ENCODE results near the gene SDHB. TPM values are rescaled to one million over a fixed set of nuclear protein-coding genes. Genes with fewer than 3 reads are reported as not detected.

Gene SDHB
- total and polyA plus RNA-seq, 12 donors = 52.3 to 243 (median 152) TPM

DNA sequence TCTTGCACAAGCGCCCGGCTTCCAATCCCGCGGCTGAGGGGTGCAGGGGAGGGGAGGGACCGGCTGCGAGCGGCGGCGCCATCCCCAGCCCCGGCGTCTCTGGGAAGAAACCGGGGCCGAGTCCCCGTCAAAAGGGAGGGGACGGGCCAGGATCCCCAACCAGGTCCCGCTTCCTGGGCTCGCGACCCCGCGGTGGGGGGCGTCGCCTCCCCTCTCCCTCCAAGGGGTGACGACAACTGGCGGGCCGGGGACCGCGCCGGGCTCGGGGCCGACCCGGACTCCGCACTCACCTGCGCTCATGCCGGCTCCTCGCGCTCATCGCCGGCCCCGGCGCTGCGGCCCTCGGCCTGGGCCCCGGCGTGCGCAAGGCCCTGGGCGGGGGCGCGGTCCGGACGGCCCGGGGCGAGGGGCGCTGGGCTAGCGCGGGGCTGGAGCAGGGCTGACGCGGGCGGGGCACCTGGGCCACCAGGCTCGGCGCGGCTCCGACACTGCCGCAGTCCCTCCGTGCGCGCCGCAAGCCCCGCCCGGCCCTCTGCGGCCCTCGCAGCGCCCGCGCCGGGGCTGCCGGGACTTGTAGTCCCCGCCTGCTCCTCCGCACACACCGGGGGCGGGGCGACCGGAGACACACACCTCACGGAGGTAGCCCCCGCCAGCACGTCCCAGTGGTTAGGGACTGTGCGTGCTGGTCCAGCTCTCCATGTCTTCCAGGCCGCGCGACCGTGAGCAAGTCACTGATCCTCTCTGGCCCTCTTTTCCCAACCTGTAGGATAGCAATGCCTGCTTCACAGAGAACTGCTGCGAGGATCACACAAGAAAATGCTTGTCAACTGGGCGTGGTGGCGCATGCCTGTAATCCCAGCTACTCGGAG, 42.2 kb downstream of the SDHB start, which contains the start of gene ATP13A2:
TSS of gene ATP13A2 (minus strand) at position 490 of the 869 bp plus-strand sequence. CDS start at position 300, 190 bp downstream.
- WGBS, 4 donors = 1 to 2% (median 1%) methylated on average over 24 to 94 of the region's 94 CpGs
- Histone ChIP-seq H3K27ac (peak within 1 kb of the TSS in 1 of 5 donors; percentile 62), H3K4me1 (replicated peaks in 1 of 2) (peaks cover 11 to 33% of the 10 kb centered on the region in 2 donors), H3K9me3 (replicated peaks in 1 of 3) (no peaks in the 10 kb centered on the region), H3K36me3 (replicated peaks in 1 of 2) (no peaks in the 10 kb centered on the region), H3K4me3 (peak within 1 kb of the TSS; percentile 32 to 97 (median 61)), H3K27me3 (no peaks in the 10 kb centered on the region)
- peak; percentile 68 to 85 (median 77) for DNase-seq
- peak; percentile 33 to 45 for TF ChIP-seq POLR2A (IDR thresholded peaks at IDR 0.05)
- TF ChIP-seq, protein P1, sequence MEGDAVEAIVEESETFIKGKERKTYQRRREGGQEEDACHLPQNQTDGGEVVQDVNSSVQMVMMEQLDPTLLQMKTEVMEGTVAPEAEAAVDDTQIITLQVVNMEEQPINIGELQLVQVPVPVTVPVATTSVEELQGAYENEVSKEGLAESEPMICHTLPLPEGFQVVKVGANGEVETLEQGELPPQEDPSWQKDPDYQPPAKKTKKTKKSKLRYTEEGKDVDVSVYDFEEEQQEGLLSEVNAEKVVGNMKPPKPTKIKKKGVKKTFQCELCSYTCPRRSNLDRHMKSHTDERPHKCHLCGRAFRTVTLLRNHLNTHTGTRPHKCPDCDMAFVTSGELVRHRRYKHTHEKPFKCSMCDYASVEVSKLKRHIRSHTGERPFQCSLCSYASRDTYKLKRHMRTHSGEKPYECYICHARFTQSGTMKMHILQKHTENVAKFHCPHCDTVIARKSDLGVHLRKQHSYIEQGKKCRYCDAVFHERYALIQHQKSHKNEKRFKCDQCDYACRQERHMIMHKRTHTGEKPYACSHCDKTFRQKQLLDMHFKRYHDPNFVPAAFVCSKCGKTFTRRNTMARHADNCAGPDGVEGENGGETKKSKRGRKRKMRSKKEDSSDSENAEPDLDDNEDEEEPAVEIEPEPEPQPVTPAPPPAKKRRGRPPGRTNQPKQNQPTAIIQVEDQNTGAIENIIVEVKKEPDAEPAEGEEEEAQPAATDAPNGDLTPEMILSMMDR (IDR thresholded peaks at IDR 0.05) = no peak
- intact Hi-C loops (cut with DNase I) = no loop called here

DNA sequence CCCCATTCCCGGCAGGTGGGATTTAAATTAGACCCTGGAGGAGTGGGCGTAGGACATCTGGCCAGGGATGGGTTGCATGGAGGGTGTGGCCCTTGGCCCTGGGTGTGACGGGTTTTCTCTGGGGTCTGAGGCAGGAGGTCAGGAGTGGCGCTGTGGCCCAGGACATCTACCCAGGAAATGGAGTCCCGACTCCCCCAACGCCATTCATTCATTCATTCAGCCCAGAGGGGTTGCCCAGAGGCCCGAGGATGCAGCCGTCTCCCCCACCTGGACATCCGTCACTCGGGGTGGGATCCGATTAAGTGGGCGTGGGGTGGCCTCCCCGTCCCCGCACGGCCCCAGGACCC, 42.8 kb downstream of the SDHB start:
- H3K4me1 ChIP-seq (replicated peaks in 1 of 2) = peaks cover 11 to 29% of the 10 kb centered on the region in 2 donors
- H3K4me3 ChIP-seq = peak overlapping the region; percentile 32 to 97 (median 61)
- no peak for TF ChIP-seq POLR2A (IDR thresholded peaks at IDR 0.05)
- TF ChIP-seq, protein P1 (IDR thresholded peaks at IDR 0.05) = no peak
- no peak for DNase-seq
- peak overlapping the region in 1 of 5 donors; percentile 62 for H3K27ac ChIP-seq
- no peaks in the 10 kb centered on the region for H3K27me3 ChIP-seq
- 0 to 3% (median 2%) methylated on average over 13 to 15 of the region's 15 CpGs; no CpG with 5 or more reads in 1 of the 4 donors for WGBS, 4 donors
- H3K9me3 ChIP-seq (replicated peaks in 1 of 3) = no peaks in the 10 kb centered on the region
- intact Hi-C loops (cut with DNase I) = no loop called here
- no peaks in the 10 kb centered on the region for H3K36me3 ChIP-seq (replicated peaks in 1 of 2)

DNA sequence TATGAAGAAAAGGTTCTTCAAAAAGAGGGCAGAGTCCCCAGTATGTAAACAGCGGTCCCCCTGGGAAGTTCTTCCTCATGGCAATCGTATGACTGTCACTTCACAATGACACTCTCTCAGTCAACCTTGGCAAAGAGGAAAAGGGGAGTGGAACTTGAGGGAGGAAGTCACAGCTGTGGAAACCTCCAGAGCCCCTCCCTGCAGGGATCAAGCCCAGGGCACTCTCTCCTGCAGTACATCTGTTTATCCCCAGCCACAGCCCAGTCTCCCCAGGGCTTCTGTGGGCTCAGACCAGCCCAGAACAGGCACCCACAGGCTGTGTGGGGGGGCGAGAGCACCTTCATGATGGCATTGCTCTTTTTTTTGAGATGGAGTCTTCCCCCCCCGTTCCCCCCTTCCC, 44.1 kb downstream of the SDHB start:
- WGBS, 4 donors = 50 to 83% (median 58%) methylated on average over 3 to 4 of the region's 4 CpGs
- H3K4me1 ChIP-seq (replicated peaks in 1 of 2) = peaks cover 11 to 27% of the 10 kb centered on the region in 2 donors
- DNase-seq = no peak
- no peaks in the 10 kb centered on the region for H3K9me3 ChIP-seq (replicated peaks in 1 of 3)
- peaks cover 0 to 10% of the 10 kb centered on the region in 2 donors for H3K36me3 ChIP-seq (replicated peaks in 1 of 2)
- intact Hi-C loops (cut with DNase I) = no loop called here
- no peak overlapping the region for H3K27ac ChIP-seq
- H3K4me3 ChIP-seq = no peak overlapping the region
- no peaks in the 10 kb centered on the region for H3K27me3 ChIP-seq
- TF ChIP-seq, protein P1 (IDR thresholded peaks at IDR 0.05) = no peak
- no peak for TF ChIP-seq POLR2A (IDR thresholded peaks at IDR 0.05)

DNA sequence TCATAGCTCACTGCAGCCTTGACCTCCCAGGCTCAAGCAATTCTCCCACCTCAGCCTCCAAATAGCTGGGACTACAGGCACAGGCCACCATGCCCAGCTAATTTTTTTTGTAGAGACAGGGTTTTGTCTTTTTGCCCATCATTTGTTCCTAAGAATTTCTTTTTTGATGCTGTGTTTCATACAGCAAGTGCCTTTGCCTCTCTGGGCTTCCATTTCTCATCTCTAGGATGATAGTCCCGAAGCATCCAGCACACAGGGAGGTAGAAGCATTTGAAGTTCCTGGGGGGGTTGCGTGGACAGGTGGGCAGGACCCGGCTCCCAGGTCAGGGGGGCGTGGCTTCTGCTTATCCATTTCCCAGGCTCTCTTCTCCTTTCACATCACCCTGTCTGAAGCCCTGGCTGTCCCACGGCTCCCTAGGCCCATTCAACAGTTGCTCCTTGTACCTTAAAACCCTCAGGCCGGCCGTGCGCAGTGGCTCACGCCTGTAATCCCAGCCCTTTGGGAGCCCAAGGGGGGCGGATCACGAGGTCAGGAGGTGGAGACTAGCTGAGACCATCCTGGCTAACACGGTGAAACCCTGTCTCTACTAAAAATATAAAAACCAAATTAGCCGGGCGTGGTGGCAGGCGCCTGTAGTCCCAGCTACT, 45.5 kb downstream of the SDHB start:
- intact Hi-C loops (cut with DNase I) = no loop called here
- 89 to 95% (median 93%) methylated on average over 15 of the region's 15 CpGs for WGBS, 4 donors
- Histone ChIP-seq H3K36me3 (replicated peaks in 1 of 2) (peaks cover 0 to 20% of the 10 kb centered on the region in 2 donors), H3K4me1 (replicated peaks in 1 of 2) (peaks cover 14 to 36% of the 10 kb centered on the region in 2 donors), H3K9me3 (replicated peaks in 1 of 3) (no peaks in the 10 kb centered on the region), H3K27ac (no peak overlapping the region), H3K27me3 (no peaks in the 10 kb centered on the region), H3K4me3 (no peak overlapping the region)
- no peak for DNase-seq
- TF ChIP-seq, protein P1 (IDR thresholded peaks at IDR 0.05) = no peak
- TF ChIP-seq POLR2A (IDR thresholded peaks at IDR 0.05) = no peak

All from adrenal gland (tissue), 12 donors.